GM12878 (cell line): Measurements from ENCODE around the gene PPP1R3G. TPM values are rescaled to one million over a fixed set of nuclear protein-coding genes. Genes with fewer than 3 reads are reported as not detected.

Source experiments
- ATAC-seq: fragments of 200-7000 bp; cut with Tn5 transposase; 3 replicates; pipeline ENCODE4 v1.9.1; 2020; ENCODE audit warnings: mild to moderate bottlenecking, moderate library complexity
- BruUV-seq: library from RNA; stranded (reverse); fragments of 400-500 nt; replicated peaks from 2 replicates; lab custom pipeline; 2021; lab: Mats Ljungman, UMichigan
- CTCF ChIA-PET: fragments of 300-600 bp; sonication (Branson Sonifier 250); formaldehyde crosslinking; extraction: SDS; loops from one replicate; lab custom pipeline; 2021; ENCODE audit warnings: inconsistent platforms; lab: Yijun Ruan, JAX
- POLR2A ChIA-PET: fragments of 350-600 bp; formaldehyde crosslinking; extraction: SDS; loops from one replicate; lab custom pipeline; 2021; ENCODE audit warnings: inconsistent platforms; lab: Charles Lee
- RAD21 ChIA-PET: fragments of 300-600 bp; sonication (Branson Sonifier 250); formaldehyde crosslinking; loops from one replicate; lab custom pipeline; 2023; ENCODE audit warnings: antibody characterized with exemption; ENCODE audit not compliant: unreplicated experiment; lab: Charles Lee
- SMC1A ChIA-PET: fragments of 300-600 bp; sonication (Branson Sonifier 250); formaldehyde crosslinking; loops from one replicate; lab custom pipeline; 2023; ENCODE audit not compliant: unreplicated experiment, uncharacterized antibody; lab: Charles Lee
- DNase-seq: peaks from one replicate; pipeline ENCODE4 v3.0.0-alpha.2; 2011; ENCODE audit warnings: low read depth, low spot score
- FAIRE-seq: peaks from 3 replicates; lab custom pipeline; 2011; peaks lifted over from hg19 to GRCh38; lab: Jason Lieb, UNC
- H2AFZ ChIP-seq: 2 replicates; pipeline ENCODE4 v1.6.0; 2011; ENCODE audit warnings: low read depth, low read length, control low read depth; ENCODE audit not compliant: control insufficient read depth
- H3K27ac ChIP-seq: 2 replicates; pipeline ENCODE4 v1.5.1; 2011; ENCODE audit warnings: control low read depth; ENCODE audit not compliant: control insufficient read depth, insufficient read depth
- H3K27me3 ChIP-seq, 2 experiments: replicated peaks in 1 of 2; 2 replicates each; pipeline versions ENCODE4 v1.6.0 to v1.6.1; 2011; ENCODE audit warnings: low read length in 1 of 2; ENCODE audit not compliant: control insufficient read depth in 2 of 2, insufficient read depth in 2 of 2
- H3K36me3 ChIP-seq, 2 experiments: 2 replicates each; pipeline ENCODE4 v1.5.1; 2011; ENCODE audit warnings: low read length in 1 of 2; ENCODE audit not compliant: control insufficient read depth in 2 of 2, insufficient read depth in 2 of 2
- H3K4me1 ChIP-seq: 2 replicates; pipeline ENCODE4 v1.6.1; 2011; ENCODE audit warnings: mild to moderate bottlenecking, low read length, moderate library complexity, mixed read lengths; ENCODE audit not compliant: control insufficient read depth, insufficient read depth
- H3K4me2 ChIP-seq: 2 replicates; pipeline ENCODE4 v1.6.0; 2011; ENCODE audit warnings: control low read depth; ENCODE audit not compliant: control insufficient read depth, insufficient read depth
- H3K4me3 ChIP-seq: fragments of 200-600 bp; sonication (generic); 2 replicates; pipeline ENCODE4 v1.5.1; 2016
- H3K79me2 ChIP-seq: 2 replicates; pipeline ENCODE4 v1.6.0; 2011; ENCODE audit warnings: low read length; ENCODE audit not compliant: control insufficient read depth, insufficient read depth
- H3K9ac ChIP-seq: 2 replicates; pipeline ENCODE4 v1.8.0; 2011; ENCODE audit warnings: low read length, control low read depth, mixed read lengths; ENCODE audit not compliant: control insufficient read depth, insufficient read depth
- H3K9me3 ChIP-seq: replicated peaks from 3 replicates; pipeline ENCODE4 v1.5.1; 2011; ENCODE audit warnings: mild to moderate bottlenecking, low read length; ENCODE audit not compliant: control insufficient read depth, insufficient read depth
- H4K20me1 ChIP-seq: 2 replicates; pipeline ENCODE4 v1.6.0; 2011; ENCODE audit not compliant: control insufficient read depth, insufficient read depth
- BHLHE40 ChIP-seq, 2 experiments: fragments of 450-650 bp in 1 of 2; IDR thresholded peaks; 2 replicates each; pipeline ENCODE4 v1.6.1; 2011 to 2017; ENCODE audit warnings: low read depth in 2 of 2, borderline replicate concordance in 1 of 2, improper control_type of control experiment in 1 of 2, low read length in 1 of 2, mild to moderate bottlenecking in 1 of 2
- BRCA1 ChIP-seq: IDR thresholded peaks from 2 replicates; pipeline ENCODE4 v1.6.1; 2011; ENCODE audit warnings: low read depth, low read length, improper control_type of control experiment
- CEBPB ChIP-seq, 2 experiments: fragments of 150-350 bp in 1 of 2; IDR thresholded peaks; 2 replicates each; pipeline ENCODE4 v1.6.1; 2012 to 2014; ENCODE audit warnings: low read depth in 2 of 2, low read length in 2 of 2, borderline replicate concordance in 1 of 2, inconsistent platforms in 1 of 2
- FOS ChIP-seq: IDR thresholded peaks from 3 replicates; pipeline ENCODE4 v1.6.1; 2011; ENCODE audit warnings: borderline replicate concordance; ENCODE audit not compliant: insufficient read length; ENCODE audit errors: extremely low read depth
- FOXM1 ChIP-seq: IDR thresholded peaks from 2 replicates; pipeline ENCODE4 v1.6.1; 2012; ENCODE audit warnings: low read depth, mild to moderate bottlenecking, inconsistent platforms, low read length, moderate library complexity
- HCFC1 ChIP-seq: fragments of 150-350 bp; IDR thresholded peaks from 2 replicates; pipeline ENCODE4 v1.6.1; 2014; ENCODE audit warnings: low read length
- HDAC6 ChIP-seq: fragments of 200-600 bp; sonication (generic); IDR thresholded peaks from one replicate; pipeline ENCODE4 v1.8.0; 2017; ENCODE audit warnings: antibody characterized with exemption; ENCODE audit not compliant: unreplicated experiment
- NR2F1 ChIP-seq: fragments of 450-650 bp; conservative IDR thresholded peaks from 2 replicates; pipeline ENCODE4 v1.6.1; 2017; ENCODE audit warnings: mild to moderate bottlenecking
- SRF ChIP-seq, 2 experiments: IDR thresholded peaks; 2 replicates each; pipeline ENCODE4 v1.6.1; 2011; ENCODE audit warnings: low read depth in 2 of 2, low read length in 2 of 2, mild to moderate bottlenecking in 1 of 2, moderate library complexity in 1 of 2
- ZBED1 ChIP-seq: IDR thresholded peaks from 2 replicates; pipeline ENCODE4 v1.6.1; 2016; ENCODE audit warnings: borderline replicate concordance
- ZNF217 ChIP-seq: fragments of 450-650 bp; IDR thresholded peaks from 2 replicates; pipeline ENCODE4 v1.6.1; 2017; ENCODE audit warnings: antibody characterized with exemption, mild to moderate bottlenecking
- WGBS: methylation state at CpG from one replicate; pipeline ENCODE4 v1.1.6; 2016; ENCODE audit warnings: low lambda C conversion rate; ENCODE audit not compliant: insufficient replicate concordance, insufficient coverage; ENCODE audit errors: missing lambda C conversion rate; 5-methylcytosine and 5-hydroxymethylcytosine counted together
- in situ Hi-C: fragments of 300-500 bp; cut with MboI; formaldehyde crosslinking; loops from 9 replicates; pipeline ENCODE4 v1.14.3; 2018; ENCODE audit warnings: mixed read lengths
- intact Hi-C: fragments of 100-400 bp; cut with micrococcal nuclease; formaldehyde crosslinking; loops from one replicate; pipeline ENCODE4 v1.14.2; 2022; ENCODE audit not compliant: unreplicated experiment
- polyA plus RNA-seq, 11 experiments: library from polyadenylated mRNA; depleted of rRNA in 4 of 11; unstranded in 6 of 11; stranded (reverse) in 5 of 11; fragments of >200 nt; fragmentation: Nextera tagmentation in 4 of 11; fragmentation: Illumina TruSeq in 1 of 11; extraction: Ambion mirVana in 4 of 11; extraction: Trizol in 1 of 11; gene quantifications; 1 replicate in 1 of 11; 2 replicates in 10 of 11; pipeline versions ENCODE4 v1.2.1 to v1.2.3, GENCODE V29; 2011 to 2016; ENCODE audit warnings: inconsistent platforms in 2 of 11, missing spikeins in 2 of 11, low read depth in 1 of 11
- total RNA-seq, 4 experiments: library from RNA; depleted of rRNA in 3 of 4; stranded (reverse); fragments of >200 nt in 3 of 4; fragmentation: Illumina TruSeq in 1 of 4; extraction: Trizol in 1 of 4; gene quantifications; 2 replicates each; pipeline versions ENCODE4 v1.2.1 to v1.2.3, GENCODE V29; 2013 to 2021
- TF ChIP-seq, protein P1 (sequence below): IDR thresholded peaks from 2 replicates; pipeline ENCODE4 v1.6.1; 2011; ENCODE audit warnings: borderline replicate concordance, low read depth, mild to moderate bottlenecking, moderate library complexity, low read length; ENCODE audit not compliant: insufficient read depth, poor library complexity, severe bottlenecking
- TF ChIP-seq, protein P2 (sequence below): fragments of 450-650 bp; IDR thresholded peaks from 2 replicates; pipeline ENCODE4 v1.6.1; 2017; ENCODE audit warnings: mild to moderate bottlenecking, moderate library complexity
- TF ChIP-seq, protein P3 (sequence below): fragments of 450-650 bp; IDR thresholded peaks from 2 replicates; pipeline ENCODE4 v1.6.1; 2017; ENCODE audit warnings: low read depth, mild to moderate bottlenecking, moderate library complexity
- TF ChIP-seq, protein P4 (sequence below): IDR thresholded peaks from 2 replicates; pipeline ENCODE4 v1.6.1; 2012; ENCODE audit warnings: low read length, inconsistent platforms

The PPP1R3G gene
- total and polyA plus RNA-seq, 10 of the 15 experiments (the other 5 are each of a cell fraction or from before 2014, with no cell fraction given) = 0.01 to 0.10 (median 0.04) TPM; not detected in 4

DNA sequence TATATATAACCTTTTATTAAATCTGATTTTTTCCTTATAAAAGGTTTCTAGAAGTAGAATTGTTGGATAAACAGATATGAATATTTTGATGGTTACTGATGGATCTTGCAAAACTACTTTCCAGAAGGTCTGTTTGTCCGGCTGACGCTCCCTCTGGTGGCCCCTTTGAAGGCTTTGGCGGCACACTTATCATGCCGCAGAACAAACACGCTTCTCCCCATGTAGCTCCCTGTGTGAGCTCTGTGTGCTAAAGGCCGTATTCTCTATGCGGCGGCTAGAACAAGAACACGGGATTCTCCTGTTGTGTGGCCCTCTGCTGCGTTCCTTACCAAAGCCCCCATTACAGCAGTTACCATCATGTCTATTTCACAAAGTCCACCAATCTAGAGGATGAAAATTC lies 30.0 kb downstream of the PPP1R3G start:
- Histone ChIP-seq H2AFZ (no peak overlapping the region), H3K27ac (no peak overlapping the region), H3K4me1 (no peaks in the 10 kb centered on the region), H3K4me3 (no peak overlapping the region), H3K36me3 (no peaks in the 10 kb centered on the region), H3K9ac (no peak overlapping the region), H4K20me1 (no peaks in the 10 kb centered on the region), H3K79me2 (no peaks in the 10 kb centered on the region), H3K4me2 (no peak overlapping the region), H3K9me3 (no peaks in the 10 kb centered on the region), H3K27me3 (no peaks in the 10 kb centered on the region)
- SMC1A ChIA-PET = no interaction called here
- DNase-seq = no peak
- FAIRE-seq = no peak
- POLR2A ChIA-PET = no interaction called here
- in situ Hi-C loops (no loop called here), intact Hi-C loops (no loop called here)
- CTCF ChIA-PET = no interaction called here
- RAD21 ChIA-PET = no interaction called here
- WGBS = 94% methylated on average over 10 of the region's 10 CpGs
- no TSS peak for BruUV-seq
- no peak for ATAC-seq
- TF ChIP-seq, protein P1, sequence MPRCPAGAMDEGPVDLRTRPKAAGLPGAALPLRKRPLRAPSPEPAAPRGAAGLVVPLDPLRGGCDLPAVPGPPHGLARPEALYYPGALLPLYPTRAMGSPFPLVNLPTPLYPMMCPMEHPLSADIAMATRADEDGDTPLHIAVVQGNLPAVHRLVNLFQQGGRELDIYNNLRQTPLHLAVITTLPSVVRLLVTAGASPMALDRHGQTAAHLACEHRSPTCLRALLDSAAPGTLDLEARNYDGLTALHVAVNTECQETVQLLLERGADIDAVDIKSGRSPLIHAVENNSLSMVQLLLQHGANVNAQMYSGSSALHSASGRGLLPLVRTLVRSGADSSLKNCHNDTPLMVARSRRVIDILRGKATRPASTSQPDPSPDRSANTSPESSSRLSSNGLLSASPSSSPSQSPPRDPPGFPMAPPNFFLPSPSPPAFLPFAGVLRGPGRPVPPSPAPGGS = no peak
- TF ChIP-seq BHLHE40 (IDR thresholded peaks at IDR 0.05; ENCODE audit: borderline replicate concordance in 1 of 2, low read depth in 2 of 2, low read length in 1 of 2) (no peak), CEBPB (IDR thresholded peaks at IDR 0.05; ENCODE audit: borderline replicate concordance in 1 of 2, low read depth in 2 of 2, low read length in 2 of 2) (no peak), FOS (no peak), SRF (IDR thresholded peaks at IDR 0.05; ENCODE audit: low read depth in 2 of 2, low read length in 2 of 2) (no peak), FOXM1 (no peak), HCFC1 (no peak), BRCA1 (no peak), NR2F1 (no peak), ZBED1 (no peak), ZNF217 (no peak), HDAC6 (no peak)
- TF ChIP-seq, protein P2, sequence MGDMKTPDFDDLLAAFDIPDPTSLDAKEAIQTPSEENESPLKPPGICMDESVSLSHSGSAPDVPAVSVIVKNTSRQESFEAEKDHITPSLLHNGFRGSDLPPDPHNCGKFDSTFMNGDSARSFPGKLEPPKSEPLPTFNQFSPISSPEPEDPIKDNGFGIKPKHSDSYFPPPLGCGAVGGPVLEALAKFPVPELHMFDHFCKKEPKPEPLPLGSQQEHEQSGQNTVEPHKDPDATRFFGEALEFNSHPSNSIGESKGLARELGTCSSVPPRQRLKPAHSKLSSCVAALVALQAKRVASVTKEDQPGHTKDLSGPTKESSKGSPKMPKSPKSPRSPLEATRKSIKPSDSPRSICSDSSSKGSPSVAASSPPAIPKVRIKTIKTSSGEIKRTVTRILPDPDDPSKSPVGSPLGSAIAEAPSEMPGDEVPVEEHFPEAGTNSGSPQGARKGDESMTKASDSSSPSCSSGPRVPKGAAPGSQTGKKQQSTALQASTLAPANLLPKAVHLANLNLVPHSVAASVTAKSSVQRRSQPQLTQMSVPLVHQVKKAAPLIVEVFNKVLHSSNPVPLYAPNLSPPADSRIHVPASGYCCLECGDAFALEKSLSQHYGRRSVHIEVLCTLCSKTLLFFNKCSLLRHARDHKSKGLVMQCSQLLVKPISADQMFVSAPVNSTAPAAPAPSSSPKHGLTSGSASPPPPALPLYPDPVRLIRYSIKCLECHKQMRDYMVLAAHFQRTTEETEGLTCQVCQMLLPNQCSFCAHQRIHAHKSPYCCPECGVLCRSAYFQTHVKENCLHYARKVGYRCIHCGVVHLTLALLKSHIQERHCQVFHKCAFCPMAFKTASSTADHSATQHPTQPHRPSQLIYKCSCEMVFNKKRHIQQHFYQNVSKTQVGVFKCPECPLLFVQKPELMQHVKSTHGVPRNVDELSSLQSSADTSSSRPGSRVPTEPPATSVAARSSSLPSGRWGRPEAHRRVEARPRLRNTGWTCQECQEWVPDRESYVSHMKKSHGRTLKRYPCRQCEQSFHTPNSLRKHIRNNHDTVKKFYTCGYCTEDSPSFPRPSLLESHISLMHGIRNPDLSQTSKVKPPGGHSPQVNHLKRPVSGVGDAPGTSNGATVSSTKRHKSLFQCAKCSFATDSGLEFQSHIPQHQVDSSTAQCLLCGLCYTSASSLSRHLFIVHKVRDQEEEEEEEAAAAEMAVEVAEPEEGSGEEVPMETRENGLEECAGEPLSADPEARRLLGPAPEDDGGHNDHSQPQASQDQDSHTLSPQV = no peak
- TF ChIP-seq, protein P3, sequence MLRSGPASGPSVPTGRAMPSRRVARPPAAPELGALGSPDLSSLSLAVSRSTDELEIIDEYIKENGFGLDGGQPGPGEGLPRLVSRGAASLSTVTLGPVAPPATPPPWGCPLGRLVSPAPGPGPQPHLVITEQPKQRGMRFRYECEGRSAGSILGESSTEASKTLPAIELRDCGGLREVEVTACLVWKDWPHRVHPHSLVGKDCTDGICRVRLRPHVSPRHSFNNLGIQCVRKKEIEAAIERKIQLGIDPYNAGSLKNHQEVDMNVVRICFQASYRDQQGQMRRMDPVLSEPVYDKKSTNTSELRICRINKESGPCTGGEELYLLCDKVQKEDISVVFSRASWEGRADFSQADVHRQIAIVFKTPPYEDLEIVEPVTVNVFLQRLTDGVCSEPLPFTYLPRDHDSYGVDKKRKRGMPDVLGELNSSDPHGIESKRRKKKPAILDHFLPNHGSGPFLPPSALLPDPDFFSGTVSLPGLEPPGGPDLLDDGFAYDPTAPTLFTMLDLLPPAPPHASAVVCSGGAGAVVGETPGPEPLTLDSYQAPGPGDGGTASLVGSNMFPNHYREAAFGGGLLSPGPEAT = no peak
- TF ChIP-seq, protein P4, sequence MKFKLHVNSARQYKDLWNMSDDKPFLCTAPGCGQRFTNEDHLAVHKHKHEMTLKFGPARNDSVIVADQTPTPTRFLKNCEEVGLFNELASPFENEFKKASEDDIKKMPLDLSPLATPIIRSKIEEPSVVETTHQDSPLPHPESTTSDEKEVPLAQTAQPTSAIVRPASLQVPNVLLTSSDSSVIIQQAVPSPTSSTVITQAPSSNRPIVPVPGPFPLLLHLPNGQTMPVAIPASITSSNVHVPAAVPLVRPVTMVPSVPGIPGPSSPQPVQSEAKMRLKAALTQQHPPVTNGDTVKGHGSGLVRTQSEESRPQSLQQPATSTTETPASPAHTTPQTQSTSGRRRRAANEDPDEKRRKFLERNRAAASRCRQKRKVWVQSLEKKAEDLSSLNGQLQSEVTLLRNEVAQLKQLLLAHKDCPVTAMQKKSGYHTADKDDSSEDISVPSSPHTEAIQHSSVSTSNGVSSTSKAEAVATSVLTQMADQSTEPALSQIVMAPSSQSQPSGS = no peak
